NOMO-1 (cell line): ENCODE results near the gene UTP25.
"Not testable (repeated sequence)": the region's sequence is repeated elsewhere in the genome, so short reads cannot be mapped to it uniquely, and the experiment has no call there.

Source experiments
- DNase-seq, 2 experiments: peaks; one replicate each; lab custom pipeline; 2025; ENCODE audit not compliant: unreplicated experiment in 2 of 2; lab: John Stamatoyannopoulos, UW

Gene UTP25, protein sequence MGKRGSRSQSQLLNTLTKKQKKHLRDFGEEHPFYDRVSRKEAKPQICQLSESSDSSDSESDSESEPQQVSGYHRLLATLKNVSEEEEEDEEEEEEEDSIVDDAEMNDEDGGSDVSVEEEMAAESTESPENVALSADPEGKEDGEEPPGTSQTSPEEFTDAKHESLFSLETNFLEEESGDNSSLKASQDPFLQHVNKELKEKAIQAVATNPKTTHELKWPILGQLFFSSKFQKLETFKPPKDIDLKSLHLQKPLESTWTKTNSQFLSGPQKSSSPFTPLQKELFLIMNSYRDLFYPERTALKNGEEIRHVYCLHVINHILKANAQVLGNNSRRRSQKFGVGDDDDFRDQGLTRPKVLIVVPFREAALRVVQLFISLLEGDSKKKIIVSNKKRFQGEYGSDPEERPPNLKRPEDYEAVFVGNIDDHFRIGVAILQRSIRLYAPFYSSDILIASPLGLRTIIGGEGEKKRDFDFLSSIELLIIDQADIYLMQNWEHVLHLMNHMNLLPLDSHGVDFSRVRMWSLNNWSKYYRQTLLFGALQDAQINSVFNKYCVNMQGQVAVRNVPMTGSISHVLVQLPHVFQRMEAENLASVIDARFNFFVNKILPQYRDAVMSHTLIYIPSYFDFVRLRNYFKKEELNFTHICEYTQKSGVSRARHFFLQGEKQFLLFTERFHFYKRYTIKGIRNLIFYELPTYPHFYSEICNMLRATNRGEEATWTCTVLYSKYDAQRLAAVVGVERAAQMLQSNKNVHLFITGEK

DNA sequence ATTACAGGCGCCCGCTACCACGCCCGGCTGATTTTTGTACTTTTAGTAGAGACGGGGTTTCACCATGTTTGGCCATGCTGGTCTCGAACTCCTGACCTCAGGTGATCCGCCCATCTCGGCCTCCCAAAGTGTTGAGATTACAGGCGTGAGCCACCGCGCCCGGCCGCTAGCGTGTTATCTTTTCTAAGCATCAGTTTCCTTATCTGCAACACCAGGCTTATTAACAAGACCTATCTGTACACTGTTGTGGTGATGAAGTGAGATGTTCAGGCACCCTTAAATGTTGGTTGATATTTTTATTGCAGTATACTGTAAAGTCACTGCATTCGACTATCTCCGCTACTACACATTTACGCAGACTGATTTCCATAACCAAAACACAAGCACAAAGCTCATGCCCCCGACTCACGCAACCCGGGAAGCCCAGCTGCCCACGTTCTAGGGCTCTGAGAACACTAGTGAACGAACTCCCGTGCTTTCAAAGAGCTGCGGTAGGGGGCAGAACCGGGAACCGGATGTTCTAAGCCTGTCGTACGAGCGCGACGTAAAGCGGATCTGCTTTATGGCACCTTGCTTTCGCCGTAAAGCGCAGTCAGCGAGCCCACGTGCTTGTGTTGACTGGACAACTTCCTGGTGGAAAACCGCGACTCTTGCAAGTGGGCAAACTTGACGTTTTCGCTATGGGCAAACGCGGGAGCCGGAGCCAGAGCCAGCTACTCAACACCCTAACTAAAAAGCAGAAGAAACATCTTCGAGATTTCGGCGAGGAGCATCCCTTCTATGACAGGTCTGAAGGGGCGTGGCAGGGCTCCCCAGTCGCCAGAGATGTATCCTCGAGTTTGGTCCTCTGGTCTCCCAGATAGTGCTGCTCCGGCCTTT, at the start of gene UTP25:
UTP25 (plus strand) TSS at position 589 of the 879 bp plus-strand sequence; CDS start at position 681, 92 bp downstream.
- DNase-seq: peak; percentile 91 to 96

DNA sequence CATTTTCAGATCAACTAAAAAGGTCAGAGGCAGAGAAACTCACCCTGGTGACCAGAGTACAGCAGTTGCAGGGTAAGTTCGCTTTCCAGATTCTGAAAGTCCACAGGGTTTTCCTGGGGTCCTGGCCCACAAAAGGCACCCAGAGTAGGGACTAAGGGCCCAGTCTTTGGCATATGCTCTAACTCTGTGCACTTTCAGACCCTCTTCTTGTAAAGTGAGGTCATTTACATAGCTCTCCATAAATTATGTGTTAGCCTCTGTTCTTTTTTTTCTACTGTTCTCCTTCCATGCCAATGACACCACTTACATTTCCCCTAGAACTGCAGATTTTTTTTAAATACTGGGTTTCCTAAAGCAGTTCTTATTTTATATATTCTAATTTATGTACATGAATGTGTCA, 49.7 kb upstream of the UTP25 start:
- DNase-seq: no peak

DNA sequence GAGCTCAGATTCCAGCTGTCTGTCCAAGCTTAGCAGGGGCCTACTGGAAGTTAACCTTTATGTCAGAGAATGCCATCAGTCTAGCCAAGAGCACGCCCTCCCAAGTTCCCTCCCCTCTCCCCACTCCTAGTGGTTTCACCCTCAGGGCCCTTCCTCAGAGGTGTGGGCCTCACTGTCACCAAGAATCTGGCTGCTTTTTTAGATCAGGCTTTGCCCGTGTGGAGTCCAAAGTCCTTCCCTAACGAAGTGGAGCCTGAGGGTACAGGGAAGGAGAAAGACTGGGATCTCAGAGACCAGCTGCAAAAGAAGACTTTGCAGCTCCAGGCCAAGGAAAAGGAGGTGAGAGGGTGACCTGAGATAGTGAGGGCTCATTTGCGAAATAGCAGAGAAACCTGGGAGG, 47.5 kb upstream of the UTP25 start:
- no peak for DNase-seq

DNA sequence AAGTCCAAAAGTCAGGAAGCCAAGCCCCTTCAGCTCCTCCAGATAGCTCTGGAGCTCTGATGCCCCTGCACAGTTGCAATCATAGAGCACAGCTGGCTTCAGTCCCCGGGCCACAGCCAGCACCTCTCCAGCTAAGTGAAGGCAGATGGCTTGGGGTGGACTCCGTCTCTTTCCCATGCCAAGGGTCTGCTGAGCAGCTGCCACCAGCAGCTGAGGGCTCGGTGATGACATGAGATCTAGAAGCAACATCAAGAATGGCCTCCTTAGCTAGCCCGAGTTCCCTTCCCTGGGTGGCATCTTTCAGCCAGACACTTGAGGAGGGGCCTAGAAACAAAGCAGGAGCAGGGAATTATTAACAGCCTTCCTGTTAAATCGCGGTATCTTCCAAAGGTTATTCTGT, 44.4 kb upstream of the UTP25 start:
- DNase-seq: no peak

DNA sequence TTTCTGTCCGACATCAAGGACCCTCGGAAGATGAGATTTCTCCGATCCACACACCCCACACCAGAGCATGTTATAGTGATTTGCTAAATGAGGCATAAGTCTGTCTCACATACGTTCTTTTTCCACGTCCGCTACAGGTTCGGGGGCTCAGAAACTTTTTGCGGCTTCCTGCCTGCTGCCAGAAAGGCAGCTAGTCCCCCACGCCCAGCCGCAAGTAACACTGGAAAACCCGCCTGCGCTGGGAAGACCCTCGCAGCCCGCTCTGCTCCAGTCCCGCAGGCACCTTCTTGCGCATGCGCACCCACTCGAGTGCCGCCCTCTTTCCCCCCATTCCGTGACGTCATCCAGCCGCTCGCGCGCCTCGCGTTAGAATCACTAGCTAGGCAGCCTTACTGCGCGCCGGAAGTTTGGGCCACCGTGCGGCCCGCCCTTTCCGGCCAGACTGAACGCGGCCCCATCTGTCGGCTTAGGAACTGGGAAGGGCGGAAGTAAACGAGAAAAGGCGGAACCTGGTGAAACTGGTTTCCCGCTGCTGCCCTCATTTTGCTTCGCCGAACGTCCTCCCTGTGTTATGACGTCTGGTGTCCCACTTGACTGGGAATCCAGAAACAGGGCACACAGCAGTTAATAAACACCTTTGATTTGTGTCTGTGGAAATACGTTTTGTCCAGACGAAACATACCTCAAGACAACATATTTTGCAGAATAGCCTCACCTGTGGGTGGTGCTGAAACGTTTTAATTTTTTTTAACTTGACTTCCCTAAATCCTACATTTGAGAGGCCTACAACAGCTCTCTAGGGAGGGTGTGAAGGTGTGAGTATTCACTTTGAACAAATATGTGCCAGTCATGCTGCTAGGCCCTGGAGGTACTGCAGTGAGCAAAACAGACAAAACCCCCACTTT, 43.3 kb upstream of the UTP25 start, which contains the start of gene C1orf74:
C1orf74 (minus strand) TSS at position 295 of the 905 bp plus-strand sequence. CDS start 925 bp downstream, outside the sequence.
- peak; percentile 97 to 98 for DNase-seq

DNA sequence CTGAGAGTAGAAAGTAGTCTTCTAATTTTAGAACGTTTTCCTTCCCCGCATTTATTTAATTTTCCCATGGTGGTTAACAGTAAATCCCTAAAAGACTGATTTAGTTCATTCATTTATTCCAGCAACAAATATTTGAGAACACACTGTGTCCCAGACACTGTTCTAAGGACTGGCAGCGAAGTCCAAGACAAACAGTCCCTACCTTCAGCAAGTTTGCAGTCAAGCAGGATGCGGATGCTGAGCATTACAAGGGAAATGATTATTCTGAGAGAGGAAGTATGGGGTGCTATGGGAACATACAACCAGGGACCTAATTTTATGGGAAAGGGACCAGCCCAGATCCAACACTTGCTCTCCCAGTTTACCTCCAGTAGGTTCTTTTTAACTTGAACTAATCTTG, 42.2 kb upstream of the UTP25 start:
- DNase-seq: no peak

DNA sequence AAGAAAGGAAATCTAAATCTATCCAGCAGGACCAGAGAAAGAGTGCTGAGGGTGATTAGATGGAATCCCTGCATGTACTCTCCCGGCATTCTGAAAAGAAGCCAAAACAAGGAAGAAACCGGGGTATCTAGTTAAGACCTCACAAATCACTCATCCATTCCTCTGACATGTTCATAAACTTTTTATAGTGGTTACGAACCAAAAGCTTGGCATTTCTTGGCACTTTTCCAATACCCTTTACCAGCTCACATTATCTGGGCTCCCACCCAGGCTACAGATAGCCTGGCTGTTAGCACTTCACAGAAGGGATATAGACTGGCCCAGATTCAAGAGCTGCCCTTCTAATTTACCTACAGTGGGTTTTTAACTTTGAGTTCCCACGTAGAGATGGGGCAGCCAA, 41.6 kb upstream of the UTP25 start:
- no peak for DNase-seq

DNA sequence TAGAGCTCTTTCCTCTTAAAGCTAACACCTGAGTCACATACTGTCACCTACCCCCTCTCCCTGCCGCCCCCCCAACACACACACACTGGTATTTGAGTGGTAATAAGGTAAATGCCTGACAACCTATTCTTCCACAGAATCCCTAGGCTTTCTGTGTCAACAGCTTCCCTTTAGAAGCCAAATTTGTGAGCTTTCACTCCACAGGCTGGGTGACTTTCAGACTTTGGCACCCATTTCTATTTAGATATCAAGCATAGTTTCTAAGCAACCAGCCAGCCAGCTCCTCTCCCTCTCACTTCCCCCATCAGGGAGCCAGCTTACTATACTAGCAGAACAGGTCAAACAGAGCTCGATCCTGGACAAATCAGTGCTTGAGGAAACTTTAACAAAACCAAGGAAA, 40.2 kb upstream of the UTP25 start:
- no peak for DNase-seq

DNA sequence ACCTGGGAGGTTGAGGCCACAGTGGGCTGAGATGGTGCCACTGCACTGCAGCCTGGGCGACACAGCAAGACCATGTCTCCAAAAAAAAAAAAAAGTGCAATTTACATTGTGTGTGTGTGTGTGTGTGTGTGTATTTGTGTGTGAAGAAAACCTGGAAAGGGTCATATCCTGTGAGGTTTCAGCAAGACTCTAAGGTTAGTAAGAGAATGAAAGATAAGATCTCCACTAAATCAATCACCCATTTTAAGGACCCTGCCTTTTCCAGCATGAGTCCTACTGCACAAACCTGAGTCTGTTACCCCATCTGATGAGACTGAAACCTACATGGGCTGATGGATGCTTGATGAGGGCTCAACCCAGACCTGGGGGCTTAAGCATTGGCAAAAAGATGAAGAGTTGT, 38.5 kb upstream of the UTP25 start:
- DNase-seq: no peak

DNA sequence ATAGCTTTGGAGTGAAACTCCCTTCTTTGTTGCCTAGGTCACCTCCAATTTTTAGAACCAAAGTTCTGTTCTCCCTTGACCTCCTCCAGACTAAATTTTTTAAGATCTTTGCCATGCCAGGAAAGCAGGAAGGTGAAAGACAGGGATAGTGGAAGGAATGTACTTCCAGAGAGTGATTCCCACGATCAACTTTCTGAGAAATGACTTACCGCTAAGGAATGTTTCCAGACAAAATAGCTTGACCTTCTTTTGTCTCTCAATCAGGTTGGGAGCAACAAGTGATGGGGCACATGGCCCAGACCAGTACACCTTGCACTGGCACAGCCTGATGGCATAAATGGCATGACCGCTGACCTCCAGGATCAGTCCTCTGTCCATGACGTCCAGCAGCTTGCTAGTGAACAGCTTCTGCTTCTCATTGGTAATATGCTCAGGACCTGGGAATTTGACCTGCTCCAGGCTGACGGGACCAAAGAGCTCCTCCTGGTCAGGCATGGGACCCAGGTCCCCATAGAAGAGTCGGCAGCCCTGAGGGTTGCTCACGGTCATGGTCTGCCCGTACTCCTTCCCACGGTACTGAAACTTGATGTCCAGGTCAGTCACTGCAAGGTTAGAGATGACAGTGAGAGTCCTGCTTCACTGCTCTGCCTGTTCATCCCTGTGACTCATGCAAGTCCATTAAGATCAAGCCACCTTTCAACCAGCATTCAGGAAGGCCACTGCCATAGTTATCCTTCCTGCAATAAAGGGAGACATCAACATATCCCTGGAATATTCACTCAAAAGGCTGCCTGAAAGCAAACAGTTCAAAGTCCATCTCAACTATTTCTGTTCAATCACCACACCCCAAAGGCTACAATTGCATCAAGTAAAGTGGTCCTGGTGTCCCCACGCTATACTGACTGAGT, 37.2 kb upstream of the UTP25 start:
- DNase-seq: no peak

DNA sequence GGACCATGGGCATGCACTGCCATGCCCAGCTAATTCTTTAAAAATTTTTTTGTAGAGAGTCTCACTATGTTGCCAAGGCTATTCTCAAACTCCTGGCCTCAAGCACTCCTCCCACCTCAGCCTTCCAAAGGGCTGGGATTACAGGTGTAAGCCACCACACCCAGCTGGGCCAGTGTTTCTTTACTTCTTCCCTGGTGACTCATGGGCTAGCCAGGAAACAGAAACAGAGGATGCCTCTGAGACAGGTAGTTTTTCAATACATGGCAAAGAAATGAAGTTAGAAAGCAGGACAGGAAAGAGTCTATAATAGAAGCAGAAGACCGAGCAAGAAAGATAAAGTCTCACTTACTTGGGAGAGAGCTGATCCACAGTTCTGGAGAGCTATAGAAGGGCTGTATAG, 35.9 kb upstream of the UTP25 start:
- no peak for DNase-seq

DNA sequence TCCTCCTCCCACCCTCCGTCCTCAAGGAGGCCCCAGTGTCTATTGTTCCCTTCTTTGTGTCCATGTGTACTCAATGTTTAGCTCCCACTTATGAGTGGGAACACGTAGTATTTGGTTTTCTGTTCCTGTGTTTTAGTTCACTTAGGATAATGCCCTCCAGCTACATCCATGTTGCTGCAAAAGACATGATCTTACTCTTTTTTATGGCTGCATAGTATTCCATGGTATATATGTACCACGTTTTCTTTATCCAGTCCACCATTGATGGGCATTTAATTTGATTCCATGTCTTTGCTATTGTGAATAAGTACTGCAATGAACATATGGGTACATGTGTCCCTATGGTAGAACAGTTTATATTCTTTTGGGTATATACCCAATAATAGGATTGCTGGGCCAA, 34.1 kb upstream of the UTP25 start:
- not testable (repeated sequence) for DNase-seq

DNA sequence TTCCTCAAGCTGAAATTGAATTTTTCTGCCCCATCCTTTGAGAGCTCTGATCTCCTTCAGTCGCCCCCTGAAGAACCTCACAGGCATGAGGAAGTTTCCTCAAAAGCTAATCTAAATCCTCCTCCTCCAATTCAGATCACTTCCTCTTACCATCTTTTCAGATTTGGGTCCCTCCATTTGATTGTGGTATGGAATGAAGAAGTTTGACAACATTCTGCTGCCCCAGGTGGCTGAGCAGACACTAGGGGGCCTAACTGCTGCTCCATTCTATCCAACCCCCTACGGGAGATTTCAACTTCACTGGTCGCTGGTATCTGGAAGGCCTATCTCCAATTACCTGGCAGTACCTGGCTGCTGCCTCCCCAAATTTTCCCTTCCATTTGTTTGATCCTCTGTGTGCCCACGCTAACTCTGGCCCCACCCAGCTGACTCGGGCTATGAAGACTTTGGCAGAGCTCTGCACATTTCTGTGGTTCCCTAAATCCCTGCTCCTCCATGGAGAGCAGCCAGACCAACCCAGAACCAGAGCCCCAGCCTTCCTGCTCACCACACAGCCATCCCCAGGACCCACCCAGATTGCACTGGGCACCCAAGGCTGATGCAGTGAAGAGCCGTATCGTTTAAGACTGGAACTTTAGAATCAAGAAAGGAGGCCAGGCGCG, 29.7 kb upstream of the UTP25 start:
- peak; percentile 7 to 31 for DNase-seq

DNA sequence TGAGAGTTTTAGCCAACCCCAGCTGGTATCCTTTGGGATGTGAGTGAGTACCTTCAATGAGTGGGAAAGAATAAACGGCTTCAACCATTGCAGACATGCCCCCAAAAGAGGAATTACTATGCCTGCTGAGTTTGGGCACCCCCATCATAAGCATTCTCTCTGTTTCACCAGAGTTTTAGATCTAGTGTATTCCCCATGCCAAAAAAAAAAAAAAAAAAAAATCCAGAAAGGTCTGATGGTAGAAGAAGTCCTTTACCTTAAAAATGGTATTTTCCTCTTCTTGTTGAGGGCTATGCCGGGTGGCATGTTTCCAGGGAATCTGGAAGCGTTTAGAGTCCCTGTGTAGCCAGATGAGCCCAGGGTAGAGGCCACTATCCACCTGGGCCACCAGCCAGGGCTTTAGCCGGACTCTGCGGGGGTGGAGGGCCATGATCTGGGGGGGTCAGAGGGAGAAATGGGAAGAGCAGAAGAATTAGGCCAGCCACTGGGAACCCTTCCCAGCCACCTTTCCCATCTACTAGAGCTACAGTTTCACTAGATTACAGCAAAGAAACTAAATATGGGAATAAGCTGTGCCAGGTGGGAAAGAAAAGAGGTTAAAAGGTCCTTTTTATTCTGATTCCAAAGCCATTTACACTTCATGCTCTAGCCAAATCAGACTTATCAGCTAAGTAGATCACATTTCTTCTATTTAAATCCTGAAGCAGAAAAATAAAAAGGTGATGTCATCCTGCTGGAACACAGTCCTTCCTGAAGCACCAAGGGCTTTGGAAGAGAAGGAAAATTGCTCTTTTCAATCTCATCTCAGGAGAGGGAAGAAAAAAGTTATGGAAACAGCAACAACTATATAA, 26.6 kb upstream of the UTP25 start:
- no peak for DNase-seq

DNA sequence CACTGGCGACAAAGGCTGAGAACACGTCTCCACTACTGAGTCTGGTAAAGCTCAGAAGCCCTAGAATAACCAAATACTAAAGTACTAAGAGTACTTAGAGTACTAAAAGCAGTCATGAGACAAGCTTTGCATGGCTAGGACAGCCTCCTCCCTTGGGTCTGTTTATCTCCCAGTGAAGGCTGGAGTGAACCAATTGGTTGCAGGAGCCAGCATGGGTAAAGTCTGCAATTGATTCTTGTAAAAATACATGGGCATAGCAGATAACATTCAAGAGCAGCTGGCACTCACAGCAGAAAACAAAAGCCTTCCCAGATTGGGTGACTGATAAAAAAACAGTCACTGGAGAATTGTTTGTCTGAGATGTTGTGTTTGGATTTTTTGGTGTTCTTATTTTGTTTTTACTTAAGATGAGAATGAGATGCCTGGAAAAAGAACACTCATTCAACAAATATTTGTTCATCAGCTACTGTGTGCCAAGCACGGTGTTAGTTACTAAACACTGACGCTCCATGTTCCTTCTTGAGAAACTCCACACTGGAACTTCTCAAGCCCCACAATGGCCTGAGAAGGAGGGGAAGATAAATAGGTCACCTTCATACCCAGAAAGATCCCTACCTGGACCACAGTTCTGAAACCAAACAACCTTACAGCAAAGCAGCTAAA, 25.5 kb upstream of the UTP25 start:
- DNase-seq: no peak

DNA sequence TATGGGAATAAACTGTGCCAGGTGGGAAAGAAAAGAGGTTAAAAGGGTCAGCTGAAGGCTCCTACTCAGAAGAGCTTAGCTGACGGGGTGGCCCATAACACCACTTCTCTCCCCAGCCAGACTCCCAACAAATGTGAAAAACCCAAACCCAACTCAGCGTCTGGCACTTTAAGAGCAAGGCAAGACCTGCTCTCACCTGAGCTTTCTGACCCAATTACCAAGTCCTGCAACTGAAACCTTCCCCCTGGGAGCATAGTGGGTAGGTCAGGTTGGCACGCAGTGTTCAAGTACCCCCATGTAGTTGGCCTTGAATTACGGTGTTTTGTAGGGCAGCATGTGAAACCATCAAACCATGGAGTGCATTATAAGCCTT, 25.0 kb upstream of the UTP25 start:
- no peak for DNase-seq

DNA sequence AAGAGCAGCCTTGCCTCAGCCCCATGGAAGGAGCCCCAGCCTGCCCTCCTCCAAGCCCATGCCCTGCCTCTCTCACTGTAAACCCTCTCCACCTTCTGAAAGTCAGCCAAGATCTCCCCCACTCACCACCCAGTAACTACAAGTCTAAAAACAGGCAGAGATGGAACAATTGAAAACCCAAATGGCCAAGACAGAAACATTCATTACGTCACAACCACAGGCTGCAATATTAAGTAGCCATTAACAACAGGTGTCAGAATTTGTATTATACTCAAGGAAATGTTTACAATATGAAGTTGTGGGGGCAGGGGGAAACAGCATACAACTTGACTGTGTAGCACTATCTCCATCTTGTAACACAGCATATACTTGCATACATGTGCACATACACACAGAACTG, 24.2 kb upstream of the UTP25 start:
- no peak for DNase-seq
